ENCODE measurements around the gene UGDH. TPM values are rescaled to one million over a fixed set of nuclear protein-coding genes. Genes with fewer than 3 reads are reported as not detected.
A peak's percentile ranks its signal among the peaks of the same experiment; 100 is the strongest.
"Not testable (repeated sequence)": the region's sequence is repeated elsewhere in the genome, so short reads cannot be mapped to it uniquely, and the experiment has no call there.

The UGDH gene
- total RNA-seq (2014; rRNA removed; shearing (Covaris generic)), result 358 and 406 TPM in 2 replicates
- polyA plus RNA-seq (2014; cell fraction: nucleus; rRNA removed), result 160 and 203 TPM in 2 replicates

GRCh38 chr4:39527296-39528060, at the start of gene UGDH:
Gene UGDH (minus strand): TSS chr4:39527439. CDS start chr4:39521512, 5,927 bp downstream.
- DNase-seq (ENCODE audit: extremely low read depth, low read depth), result peak; percentile 98

- DNase-seq (ENCODE audit: extremely low read depth, low read depth), result no peak
Measured at GRCh38 chr4:39574946-39575345, 47.7 kb upstream of the UGDH start.

DNA sequence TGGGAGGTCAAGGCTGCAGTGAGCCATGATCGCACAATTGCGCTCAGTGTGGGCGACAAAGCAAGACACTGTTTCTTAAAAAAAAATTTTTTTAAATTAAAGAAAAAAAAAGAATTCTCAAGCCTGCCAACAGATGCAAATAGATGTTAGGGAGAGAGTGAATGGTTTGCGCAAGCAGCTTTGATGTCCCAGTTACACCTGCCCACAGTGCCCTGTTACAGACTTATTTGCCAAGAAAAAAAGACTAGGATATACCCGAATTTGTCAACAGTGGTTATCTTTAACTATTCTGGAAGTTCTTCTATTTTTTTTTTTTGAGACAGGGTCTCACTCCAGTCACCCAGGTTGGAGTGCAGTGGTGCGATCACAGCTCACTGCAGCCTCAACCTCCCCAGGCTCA, 44.3 kb upstream of the UGDH start:
- no peak for DNase-seq (ENCODE audit: extremely low read depth, low read depth)

DNA sequence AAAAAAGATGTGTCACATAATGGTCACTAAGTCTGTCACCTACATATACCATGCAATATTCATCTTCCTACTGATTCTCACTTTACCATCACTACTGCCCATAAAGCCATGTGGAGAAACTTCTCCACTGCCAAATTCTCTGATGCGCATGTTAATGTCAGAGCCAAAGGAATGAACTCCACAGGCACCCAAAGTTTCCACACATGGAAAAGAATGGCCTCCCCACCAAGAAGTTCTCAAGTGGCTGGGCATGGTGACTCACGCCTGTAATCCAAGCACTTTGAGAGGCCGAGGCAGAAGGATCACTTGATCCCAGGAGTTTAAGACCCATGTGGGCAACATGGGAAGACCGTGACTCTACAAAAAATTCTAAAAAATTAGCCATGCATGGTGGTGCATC, 43.8 kb upstream of the UGDH start:
- no peak for DNase-seq (ENCODE audit: extremely low read depth, low read depth)

DNA sequence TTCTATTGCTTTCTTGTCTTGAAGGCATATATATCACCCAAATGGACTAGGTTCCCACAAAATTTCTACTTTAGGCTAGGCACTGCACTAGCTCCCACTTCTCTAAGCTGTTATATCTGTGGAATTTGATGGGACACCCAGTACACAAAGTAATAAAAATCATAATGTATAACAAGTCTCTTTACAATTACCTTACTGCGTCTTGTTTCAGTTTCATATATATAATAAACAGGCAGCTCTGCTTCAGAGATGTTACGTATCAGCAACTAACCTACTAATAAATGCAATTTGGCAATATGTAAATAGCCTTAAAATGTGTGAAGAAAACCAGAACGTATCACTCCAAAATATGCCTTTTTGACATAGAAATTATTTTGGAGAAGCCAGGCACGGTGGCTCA, 42.0 kb upstream of the UGDH start:
- no peak for DNase-seq (ENCODE audit: extremely low read depth, low read depth)

- no peak for DNase-seq (ENCODE audit: extremely low read depth, low read depth)
Measured at GRCh38 chr4:39568805-39569204, 41.6 kb upstream of the UGDH start.

GRCh38 chr4:39565878-39566600, 38.8 kb upstream of the UGDH start:
- no peak for DNase-seq (ENCODE audit: extremely low read depth, low read depth)

- DNase-seq (ENCODE audit: extremely low read depth, low read depth), result no peak
Measured at GRCh38 chr4:39563346-39563847, 36.2 kb upstream of the UGDH start.

DNA sequence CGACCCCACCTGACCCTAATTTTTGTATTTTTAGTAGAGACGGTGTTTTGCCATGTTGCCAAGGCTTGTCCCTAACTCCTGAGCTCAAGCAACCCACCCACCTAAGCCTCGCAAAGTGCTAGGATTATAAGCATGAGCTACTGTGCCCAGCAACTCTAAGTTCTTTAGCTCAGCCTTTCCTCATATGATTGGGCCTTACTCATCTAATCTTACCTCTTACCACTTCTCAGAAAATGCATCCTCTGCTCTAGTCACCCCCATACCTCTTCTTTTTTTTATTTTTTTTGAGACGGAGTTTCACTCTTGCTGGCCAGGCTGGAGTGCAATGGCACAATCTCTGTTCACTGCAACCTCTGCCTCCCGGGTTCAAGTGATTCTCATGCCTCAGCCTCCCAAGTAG, 35.6 kb upstream of the UGDH start:
- no peak for DNase-seq (ENCODE audit: extremely low read depth, low read depth)

GRCh38 chr4:39559626-39560025, 32.4 kb upstream of the UGDH start:
- no peak for DNase-seq (ENCODE audit: extremely low read depth, low read depth)

GRCh38 chr4:39555472-39555871, 28.2 kb upstream of the UGDH start:
- no peak for DNase-seq (ENCODE audit: extremely low read depth, low read depth)

GRCh38 chr4:39548425-39549067, 21.3 kb upstream of the UGDH start:
- no peak for DNase-seq (ENCODE audit: extremely low read depth, low read depth)

GRCh38 chr4:39544580-39545315, 17.5 kb upstream of the UGDH start:
- DNase-seq (ENCODE audit: extremely low read depth, low read depth), result no peak

GRCh38 chr4:39544080-39544479, 16.8 kb upstream of the UGDH start:
- not testable (repeated sequence) for DNase-seq (ENCODE audit: extremely low read depth, low read depth)

- DNase-seq (ENCODE audit: extremely low read depth, low read depth), result no peak
Measured at GRCh38 chr4:39543034-39543433, 15.8 kb upstream of the UGDH start.

DNA sequence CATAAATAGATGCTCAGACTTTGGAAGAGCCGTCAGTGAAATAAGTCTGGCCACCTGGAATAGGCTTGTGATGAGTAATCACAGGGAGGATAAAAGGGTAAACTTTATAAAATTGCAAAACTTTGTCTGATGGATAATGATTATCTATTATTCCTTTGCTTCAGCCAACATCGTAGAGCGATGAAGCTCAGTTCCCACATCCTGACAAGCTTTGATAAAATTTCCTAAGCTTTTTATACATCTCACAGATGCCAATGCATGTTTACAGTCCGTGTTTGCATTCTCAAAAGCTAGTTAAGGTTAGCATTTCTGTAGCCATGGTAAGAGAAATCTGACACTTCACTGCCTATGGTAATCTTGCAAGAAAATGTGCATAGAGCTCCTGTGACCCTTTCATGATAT, 15.4 kb upstream of the UGDH start:
- no peak for DNase-seq (ENCODE audit: extremely low read depth, low read depth)

DNA sequence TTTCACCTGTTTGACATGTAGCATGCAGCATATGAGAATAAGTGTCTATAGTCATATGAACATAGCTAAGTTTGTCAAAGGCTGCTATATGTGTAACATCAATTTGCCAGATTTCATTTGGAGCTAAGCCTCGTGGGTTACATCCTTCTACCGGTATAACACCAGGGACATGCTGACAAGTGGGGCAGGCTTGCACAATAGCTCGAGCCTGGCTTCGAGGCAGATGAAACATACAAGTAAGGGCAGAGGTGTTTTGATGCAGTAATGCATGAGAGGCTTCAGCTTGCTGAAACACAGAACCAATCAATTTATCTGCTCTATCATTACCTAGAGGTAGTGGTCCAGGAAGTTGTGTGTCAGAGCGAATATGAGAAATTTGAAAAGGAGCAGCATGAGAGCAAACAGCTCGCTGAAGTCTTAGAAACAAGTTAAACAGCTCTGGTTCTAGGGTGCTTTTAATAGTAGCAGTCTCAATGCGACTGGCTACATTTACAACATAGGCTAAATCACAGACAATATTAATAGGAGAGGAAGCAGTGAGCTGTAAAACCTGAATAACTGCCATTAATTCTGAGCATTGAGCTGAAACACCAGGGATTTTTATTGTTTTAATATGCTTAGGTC, 14.9 kb upstream of the UGDH start:
- no peak for DNase-seq (ENCODE audit: extremely low read depth, low read depth)

DNA sequence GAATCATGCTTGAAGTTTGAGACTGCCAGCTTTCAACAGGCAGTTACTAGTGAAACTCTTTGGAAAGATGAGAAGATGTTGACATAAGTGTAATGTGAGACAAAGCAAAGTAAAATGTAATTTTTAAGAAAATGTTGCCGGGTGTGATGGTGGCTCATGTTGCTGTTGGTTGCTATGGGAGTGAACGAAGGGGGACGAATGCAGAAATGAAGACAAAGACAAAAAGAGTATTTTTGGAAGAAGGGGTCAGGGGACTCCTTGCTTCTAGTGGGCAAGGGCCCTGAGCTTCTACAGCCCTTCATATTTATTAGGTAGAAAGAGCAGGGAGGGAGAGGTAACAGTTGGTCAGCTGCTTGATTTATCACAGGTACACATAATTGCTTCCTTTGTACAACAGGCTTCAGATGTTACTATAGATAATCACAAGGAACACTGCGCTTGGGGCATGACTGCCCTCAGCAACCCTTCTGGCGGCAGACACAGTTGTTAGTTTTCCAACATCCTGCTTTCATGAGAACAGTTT, 11.9 kb upstream of the UGDH start:
- DNase-seq (ENCODE audit: extremely low read depth, low read depth), result no peak

DNA sequence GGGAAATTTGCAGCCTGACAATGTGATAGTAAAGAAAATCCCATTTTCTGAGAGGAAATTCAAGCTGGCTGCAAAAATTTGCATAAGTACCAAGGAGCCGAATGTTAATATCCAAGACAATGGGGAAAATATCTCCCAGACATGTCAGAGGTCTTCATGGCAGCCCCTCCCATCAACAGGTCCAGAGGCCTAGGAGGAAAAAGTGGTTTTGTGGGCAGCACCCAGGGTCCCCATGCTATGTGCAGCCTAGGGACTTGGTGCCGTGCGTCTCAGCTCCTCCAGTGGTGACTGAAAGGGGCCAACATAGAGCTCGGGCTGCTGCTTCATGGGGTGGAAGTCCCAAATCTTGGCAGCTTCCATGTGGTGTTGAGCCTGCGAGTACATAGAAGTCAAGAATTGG, 6.3 kb upstream of the UGDH start:
- no peak for DNase-seq (ENCODE audit: extremely low read depth, low read depth)

DNA sequence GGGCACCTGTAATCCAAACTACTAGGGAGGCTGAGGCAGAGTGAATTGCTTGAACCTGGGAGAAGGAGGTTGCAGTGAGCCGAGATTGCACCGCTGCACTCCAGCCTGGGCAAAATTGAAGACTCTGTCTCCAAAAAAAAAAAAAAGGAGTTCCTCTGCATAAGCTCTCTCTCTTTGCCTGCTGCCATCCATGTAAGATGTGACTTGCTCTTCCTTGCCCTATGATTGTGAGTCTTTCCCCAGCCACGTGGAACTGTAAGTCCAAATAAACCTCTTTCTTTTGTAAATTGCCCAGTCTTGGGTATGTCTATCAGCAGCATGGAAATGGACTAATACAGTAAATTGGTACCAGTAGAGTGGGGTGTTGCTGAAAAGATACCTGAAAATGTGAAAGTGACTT, 5.0 kb upstream of the UGDH start:
- DNase-seq (ENCODE audit: extremely low read depth, low read depth), result not testable (repeated sequence)

All from NCI-H460 (cell line).